ENCODE measurements around the gene SLC9A3.

DNA sequence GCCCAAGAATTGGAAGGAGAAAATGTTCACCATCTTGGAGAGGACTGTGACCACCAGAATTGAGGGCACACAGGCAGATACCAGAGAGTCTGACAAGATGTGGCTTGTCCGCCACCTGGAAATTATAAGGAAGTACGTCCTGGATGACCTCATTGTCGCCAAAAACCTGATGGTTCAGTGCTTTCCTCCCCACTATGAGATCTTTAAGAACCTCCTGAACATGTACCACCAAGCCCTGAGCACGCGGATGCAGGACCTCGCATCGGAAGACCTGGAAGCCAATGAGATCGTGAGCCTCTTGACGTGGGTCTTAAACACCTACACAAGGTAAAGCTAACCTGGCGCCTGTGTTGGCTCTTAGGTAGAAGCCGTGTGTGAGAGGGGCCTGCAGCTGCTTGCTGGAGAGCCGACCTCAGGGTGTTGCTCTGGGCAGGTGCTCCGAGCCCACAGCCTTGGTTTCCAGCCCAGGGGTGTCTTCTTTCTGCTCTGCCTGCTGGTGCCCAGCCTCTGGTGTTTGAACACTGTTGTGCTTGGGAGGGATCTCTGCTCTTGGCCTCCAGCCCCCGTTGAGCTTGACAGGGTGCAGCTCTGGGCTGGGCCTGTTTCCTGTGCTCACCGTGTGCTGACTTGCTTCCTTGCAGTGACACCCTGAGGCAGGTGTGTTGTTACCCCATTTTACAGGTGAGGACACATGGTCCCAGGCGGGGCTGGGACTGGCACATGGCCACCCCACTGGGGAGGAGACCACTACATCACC, 70.3 kb downstream of the SLC9A3 start:
- TF ChIP-seq NRF1 (IDR thresholded peaks at IDR 0.05; ENCODE audit: low read depth, low read length) (no peak), EZH2phosphoT487 (IDR thresholded peaks at IDR 0.05; ENCODE audit: borderline replicate concordance, low read depth) (no peak), RFX5 (IDR thresholded peaks at IDR 0.05; ENCODE audit: low read length) (no peak), TAF1 (IDR thresholded peaks at IDR 0.05; ENCODE audit: borderline replicate concordance, low read depth, low read length) (no peak), RAD21 (IDR thresholded peaks at IDR 0.05; ENCODE audit: low read length) (no peak), POLR2AphosphoS5 (IDR thresholded peaks at IDR 0.05; ENCODE audit: low read depth, low read length) (no peak)
- TF ChIP-seq, protein P1, sequence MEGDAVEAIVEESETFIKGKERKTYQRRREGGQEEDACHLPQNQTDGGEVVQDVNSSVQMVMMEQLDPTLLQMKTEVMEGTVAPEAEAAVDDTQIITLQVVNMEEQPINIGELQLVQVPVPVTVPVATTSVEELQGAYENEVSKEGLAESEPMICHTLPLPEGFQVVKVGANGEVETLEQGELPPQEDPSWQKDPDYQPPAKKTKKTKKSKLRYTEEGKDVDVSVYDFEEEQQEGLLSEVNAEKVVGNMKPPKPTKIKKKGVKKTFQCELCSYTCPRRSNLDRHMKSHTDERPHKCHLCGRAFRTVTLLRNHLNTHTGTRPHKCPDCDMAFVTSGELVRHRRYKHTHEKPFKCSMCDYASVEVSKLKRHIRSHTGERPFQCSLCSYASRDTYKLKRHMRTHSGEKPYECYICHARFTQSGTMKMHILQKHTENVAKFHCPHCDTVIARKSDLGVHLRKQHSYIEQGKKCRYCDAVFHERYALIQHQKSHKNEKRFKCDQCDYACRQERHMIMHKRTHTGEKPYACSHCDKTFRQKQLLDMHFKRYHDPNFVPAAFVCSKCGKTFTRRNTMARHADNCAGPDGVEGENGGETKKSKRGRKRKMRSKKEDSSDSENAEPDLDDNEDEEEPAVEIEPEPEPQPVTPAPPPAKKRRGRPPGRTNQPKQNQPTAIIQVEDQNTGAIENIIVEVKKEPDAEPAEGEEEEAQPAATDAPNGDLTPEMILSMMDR (IDR thresholded peaks at IDR 0.05): no peak
- TF ChIP-seq, protein P2, sequence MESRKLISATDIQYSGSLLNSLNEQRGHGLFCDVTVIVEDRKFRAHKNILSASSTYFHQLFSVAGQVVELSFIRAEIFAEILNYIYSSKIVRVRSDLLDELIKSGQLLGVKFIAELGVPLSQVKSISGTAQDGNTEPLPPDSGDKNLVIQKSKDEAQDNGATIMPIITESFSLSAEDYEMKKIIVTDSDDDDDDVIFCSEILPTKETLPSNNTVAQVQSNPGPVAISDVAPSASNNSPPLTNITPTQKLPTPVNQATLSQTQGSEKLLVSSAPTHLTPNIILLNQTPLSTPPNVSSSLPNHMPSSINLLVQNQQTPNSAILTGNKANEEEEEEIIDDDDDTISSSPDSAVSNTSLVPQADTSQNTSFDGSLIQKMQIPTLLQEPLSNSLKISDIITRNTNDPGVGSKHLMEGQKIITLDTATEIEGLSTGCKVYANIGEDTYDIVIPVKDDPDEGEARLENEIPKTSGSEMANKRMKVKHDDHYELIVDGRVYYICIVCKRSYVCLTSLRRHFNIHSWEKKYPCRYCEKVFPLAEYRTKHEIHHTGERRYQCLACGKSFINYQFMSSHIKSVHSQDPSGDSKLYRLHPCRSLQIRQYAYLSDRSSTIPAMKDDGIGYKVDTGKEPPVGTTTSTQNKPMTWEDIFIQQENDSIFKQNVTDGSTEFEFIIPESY (IDR thresholded peaks at IDR 0.05; ENCODE audit: borderline replicate concordance, low read depth): no peak
- TF ChIP-seq, protein P3, sequence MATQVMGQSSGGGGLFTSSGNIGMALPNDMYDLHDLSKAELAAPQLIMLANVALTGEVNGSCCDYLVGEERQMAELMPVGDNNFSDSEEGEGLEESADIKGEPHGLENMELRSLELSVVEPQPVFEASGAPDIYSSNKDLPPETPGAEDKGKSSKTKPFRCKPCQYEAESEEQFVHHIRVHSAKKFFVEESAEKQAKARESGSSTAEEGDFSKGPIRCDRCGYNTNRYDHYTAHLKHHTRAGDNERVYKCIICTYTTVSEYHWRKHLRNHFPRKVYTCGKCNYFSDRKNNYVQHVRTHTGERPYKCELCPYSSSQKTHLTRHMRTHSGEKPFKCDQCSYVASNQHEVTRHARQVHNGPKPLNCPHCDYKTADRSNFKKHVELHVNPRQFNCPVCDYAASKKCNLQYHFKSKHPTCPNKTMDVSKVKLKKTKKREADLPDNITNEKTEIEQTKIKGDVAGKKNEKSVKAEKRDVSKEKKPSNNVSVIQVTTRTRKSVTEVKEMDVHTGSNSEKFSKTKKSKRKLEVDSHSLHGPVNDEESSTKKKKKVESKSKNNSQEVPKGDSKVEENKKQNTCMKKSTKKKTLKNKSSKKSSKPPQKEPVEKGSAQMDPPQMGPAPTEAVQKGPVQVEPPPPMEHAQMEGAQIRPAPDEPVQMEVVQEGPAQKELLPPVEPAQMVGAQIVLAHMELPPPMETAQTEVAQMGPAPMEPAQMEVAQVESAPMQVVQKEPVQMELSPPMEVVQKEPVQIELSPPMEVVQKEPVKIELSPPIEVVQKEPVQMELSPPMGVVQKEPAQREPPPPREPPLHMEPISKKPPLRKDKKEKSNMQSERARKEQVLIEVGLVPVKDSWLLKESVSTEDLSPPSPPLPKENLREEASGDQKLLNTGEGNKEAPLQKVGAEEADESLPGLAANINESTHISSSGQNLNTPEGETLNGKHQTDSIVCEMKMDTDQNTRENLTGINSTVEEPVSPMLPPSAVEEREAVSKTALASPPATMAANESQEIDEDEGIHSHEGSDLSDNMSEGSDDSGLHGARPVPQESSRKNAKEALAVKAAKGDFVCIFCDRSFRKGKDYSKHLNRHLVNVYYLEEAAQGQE (IDR thresholded peaks at IDR 0.05; ENCODE audit: low read depth, low read length): no peak
